ENCODE data around the gene DMRTB1. TPM values are rescaled to one million over a fixed set of nuclear protein-coding genes. Genes with fewer than 3 reads are reported as not detected.

The DMRTB1 gene
- polyA plus RNA-seq, 1 donor from 2014 or later = not detected

DNA sequence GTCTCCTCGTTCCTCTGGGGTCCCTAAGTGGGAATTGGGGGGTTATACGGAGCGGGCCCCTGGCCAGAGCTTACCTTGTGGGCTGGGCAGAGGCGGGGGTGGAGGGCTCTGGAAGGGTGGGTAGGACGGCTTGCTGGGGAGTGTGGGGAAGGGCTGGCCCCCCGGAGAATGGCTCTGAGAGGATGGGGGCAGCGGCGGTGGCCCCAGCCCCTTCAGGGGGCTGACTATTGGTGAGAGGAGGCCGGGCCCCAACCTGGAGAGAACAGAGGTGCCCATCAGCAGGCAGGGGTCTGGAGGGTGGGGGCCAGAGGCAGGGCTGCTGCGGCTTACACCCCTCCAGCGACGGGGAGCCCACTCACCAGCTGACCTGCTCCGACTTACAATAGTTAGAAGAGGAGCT, 50.6 kb downstream of the DMRTB1 start:
- H3K9ac ChIP-seq (ENCODE audit: low read length) = no peak overlapping the region
- H2AFZ ChIP-seq (ENCODE audit: low read depth, low read length) = no peak overlapping the region
- no peak overlapping the region for H3K4me3 ChIP-seq (ENCODE audit: low read length)
- no peaks in the 10 kb centered on the region for H3K36me3 ChIP-seq (ENCODE audit: insufficient read depth, low read length)
- no peaks in the 10 kb centered on the region for H3K79me2 ChIP-seq (replicated peaks; ENCODE audit: insufficient read depth, low read length)
- H3F3A ChIP-seq (ENCODE audit: insufficient read depth, low read length, poor library complexity, severe bottlenecking) = no peaks in the 10 kb centered on the region
- H3K27me3 ChIP-seq (ENCODE audit: insufficient read depth, low read depth, low read length) = no peaks in the 10 kb centered on the region
- no peaks in the 10 kb centered on the region for H4K20me1 ChIP-seq (ENCODE audit: insufficient read depth)
- no peak overlapping the region for H3K27ac ChIP-seq (ENCODE audit: low read length)
- H3K4me2 ChIP-seq (ENCODE audit: low read length) = no peak overlapping the region
- no peaks in the 10 kb centered on the region for H3K9me3 ChIP-seq (ENCODE audit: low read length)
- TF ChIP-seq, protein P1, sequence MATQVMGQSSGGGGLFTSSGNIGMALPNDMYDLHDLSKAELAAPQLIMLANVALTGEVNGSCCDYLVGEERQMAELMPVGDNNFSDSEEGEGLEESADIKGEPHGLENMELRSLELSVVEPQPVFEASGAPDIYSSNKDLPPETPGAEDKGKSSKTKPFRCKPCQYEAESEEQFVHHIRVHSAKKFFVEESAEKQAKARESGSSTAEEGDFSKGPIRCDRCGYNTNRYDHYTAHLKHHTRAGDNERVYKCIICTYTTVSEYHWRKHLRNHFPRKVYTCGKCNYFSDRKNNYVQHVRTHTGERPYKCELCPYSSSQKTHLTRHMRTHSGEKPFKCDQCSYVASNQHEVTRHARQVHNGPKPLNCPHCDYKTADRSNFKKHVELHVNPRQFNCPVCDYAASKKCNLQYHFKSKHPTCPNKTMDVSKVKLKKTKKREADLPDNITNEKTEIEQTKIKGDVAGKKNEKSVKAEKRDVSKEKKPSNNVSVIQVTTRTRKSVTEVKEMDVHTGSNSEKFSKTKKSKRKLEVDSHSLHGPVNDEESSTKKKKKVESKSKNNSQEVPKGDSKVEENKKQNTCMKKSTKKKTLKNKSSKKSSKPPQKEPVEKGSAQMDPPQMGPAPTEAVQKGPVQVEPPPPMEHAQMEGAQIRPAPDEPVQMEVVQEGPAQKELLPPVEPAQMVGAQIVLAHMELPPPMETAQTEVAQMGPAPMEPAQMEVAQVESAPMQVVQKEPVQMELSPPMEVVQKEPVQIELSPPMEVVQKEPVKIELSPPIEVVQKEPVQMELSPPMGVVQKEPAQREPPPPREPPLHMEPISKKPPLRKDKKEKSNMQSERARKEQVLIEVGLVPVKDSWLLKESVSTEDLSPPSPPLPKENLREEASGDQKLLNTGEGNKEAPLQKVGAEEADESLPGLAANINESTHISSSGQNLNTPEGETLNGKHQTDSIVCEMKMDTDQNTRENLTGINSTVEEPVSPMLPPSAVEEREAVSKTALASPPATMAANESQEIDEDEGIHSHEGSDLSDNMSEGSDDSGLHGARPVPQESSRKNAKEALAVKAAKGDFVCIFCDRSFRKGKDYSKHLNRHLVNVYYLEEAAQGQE (IDR thresholded peaks at IDR 0.05; ENCODE audit: borderline replicate concordance) = no peak
- TF ChIP-seq TAF1 (IDR thresholded peaks at IDR 0.05; ENCODE audit: low read depth) = no peak
- no peak for TF ChIP-seq SMC3 (conservative IDR thresholded peaks at IDR 0.05; ENCODE audit: poor library complexity)
- TF ChIP-seq, protein P2, sequence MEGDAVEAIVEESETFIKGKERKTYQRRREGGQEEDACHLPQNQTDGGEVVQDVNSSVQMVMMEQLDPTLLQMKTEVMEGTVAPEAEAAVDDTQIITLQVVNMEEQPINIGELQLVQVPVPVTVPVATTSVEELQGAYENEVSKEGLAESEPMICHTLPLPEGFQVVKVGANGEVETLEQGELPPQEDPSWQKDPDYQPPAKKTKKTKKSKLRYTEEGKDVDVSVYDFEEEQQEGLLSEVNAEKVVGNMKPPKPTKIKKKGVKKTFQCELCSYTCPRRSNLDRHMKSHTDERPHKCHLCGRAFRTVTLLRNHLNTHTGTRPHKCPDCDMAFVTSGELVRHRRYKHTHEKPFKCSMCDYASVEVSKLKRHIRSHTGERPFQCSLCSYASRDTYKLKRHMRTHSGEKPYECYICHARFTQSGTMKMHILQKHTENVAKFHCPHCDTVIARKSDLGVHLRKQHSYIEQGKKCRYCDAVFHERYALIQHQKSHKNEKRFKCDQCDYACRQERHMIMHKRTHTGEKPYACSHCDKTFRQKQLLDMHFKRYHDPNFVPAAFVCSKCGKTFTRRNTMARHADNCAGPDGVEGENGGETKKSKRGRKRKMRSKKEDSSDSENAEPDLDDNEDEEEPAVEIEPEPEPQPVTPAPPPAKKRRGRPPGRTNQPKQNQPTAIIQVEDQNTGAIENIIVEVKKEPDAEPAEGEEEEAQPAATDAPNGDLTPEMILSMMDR (IDR thresholded peaks at IDR 0.05; ENCODE audit: poor library complexity, severe bottlenecking) = no peak
- no peak for TF ChIP-seq POLR2AphosphoS5 (IDR thresholded peaks at IDR 0.05)
- H3K9me2 ChIP-seq (ENCODE audit: insufficient read depth, low read length) = no peaks in the 10 kb centered on the region

DNA sequence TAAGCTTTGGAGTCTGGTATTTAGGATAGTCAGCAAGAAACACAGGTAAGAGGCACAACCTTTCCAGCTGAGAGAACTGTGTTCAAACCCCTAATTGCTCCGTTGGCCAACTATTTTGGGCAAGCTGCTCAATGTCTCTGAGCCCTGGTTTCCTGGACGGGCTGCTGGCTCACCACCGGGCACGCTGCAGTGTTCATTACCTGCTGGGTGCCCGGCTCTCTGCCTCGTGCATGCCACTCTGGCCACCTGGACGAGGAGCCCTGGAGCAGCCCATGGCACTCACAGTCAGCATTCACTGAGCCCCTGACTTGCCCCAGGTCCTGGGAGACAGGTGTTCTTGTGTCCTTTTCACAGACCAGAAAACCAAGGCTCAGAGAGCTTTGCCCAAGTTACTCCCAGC, 51.0 kb downstream of the DMRTB1 start:
- TF ChIP-seq EZH2 (IDR thresholded peaks at IDR 0.05; ENCODE audit: borderline replicate concordance, insufficient read depth, low read length, poor library complexity, severe bottlenecking) = no peak
- no peak for TF ChIP-seq EP300 (conservative IDR thresholded peaks at IDR 0.05; ENCODE audit: poor library complexity, severe bottlenecking)
- TF ChIP-seq SMC3 (conservative IDR thresholded peaks at IDR 0.05; ENCODE audit: poor library complexity) = no peak
- TF ChIP-seq, protein P1 (IDR thresholded peaks at IDR 0.05; ENCODE audit: borderline replicate concordance) = no peak
- TF ChIP-seq MXI1 (conservative IDR thresholded peaks at IDR 0.05; ENCODE audit: poor library complexity, severe bottlenecking) = no peak
- no peak for TF ChIP-seq RAD21 (conservative IDR thresholded peaks at IDR 0.05)
- TF ChIP-seq TAF1 (IDR thresholded peaks at IDR 0.05; ENCODE audit: low read depth) = no peak
- TF ChIP-seq, protein P2 (IDR thresholded peaks at IDR 0.05; ENCODE audit: poor library complexity, severe bottlenecking) = no peak
- TF ChIP-seq POLR2AphosphoS5 (IDR thresholded peaks at IDR 0.05) = no peak
- H3K36me3 ChIP-seq (ENCODE audit: insufficient read depth, low read length) = no peaks in the 10 kb centered on the region
- H3K27me3 ChIP-seq (ENCODE audit: insufficient read depth, low read depth, low read length) = no peaks in the 10 kb centered on the region

More for the DNA sequence above, 51.0 kb downstream of the DMRTB1 start:
- Histone ChIP-seq H3K4me2 (ENCODE audit: low read length) (no peak overlapping the region), H3K9me3 (ENCODE audit: low read length) (no peaks in the 10 kb centered on the region), H3F3A (ENCODE audit: insufficient read depth, low read length, poor library complexity, severe bottlenecking) (no peaks in the 10 kb centered on the region), H3K4me3 (ENCODE audit: low read length) (no peak overlapping the region), H3K9me2 (ENCODE audit: insufficient read depth, low read length) (no peaks in the 10 kb centered on the region), H4K20me1 (ENCODE audit: insufficient read depth) (no peaks in the 10 kb centered on the region), H3K9ac (ENCODE audit: low read length) (no peak overlapping the region), H3K79me2 (replicated peaks; ENCODE audit: insufficient read depth, low read length) (no peaks in the 10 kb centered on the region), H3K27ac (ENCODE audit: low read length) (no peak overlapping the region), H2AFZ (ENCODE audit: low read depth, low read length) (no peak overlapping the region)
